K562 (cell line): Measurements from ENCODE around the gene ELL3. TPM values are rescaled to one million over a fixed set of nuclear protein-coding genes. Genes with fewer than 3 reads are reported as not detected.

Experiments
- ADNP ChIP-seq: fragments of 200-800 bp; sonication (Bioruptor generic); IDR thresholded peaks from 2 replicates; pipeline ENCODE4 v1.6.1; 2016; ENCODE audit warnings: missing genetic modification characterization, missing compliant biosample characterization
- CBX8 ChIP-seq: fragments of 200-600 bp; sonication (generic); IDR thresholded peaks from 2 replicates; pipeline ENCODE4 v1.6.1; 2012; ENCODE audit warnings: borderline replicate concordance, mixed run types, low read depth, mild to moderate bottlenecking, moderate library complexity, mixed read lengths, low read length, control low read depth, inconsistent platforms; ENCODE audit not compliant: poor library complexity, severe bottlenecking; ENCODE audit errors: extremely low read depth
- HMG20A ChIP-seq: fragments of 450-650 bp; formaldehyde crosslinking; conservative IDR thresholded peaks from 2 replicates; pipeline ENCODE4 v1.4.0; 2020; ENCODE audit warnings: mild to moderate bottlenecking, mixed read lengths
- HOXB6 ChIP-seq: fragments of 250-450 bp; sonication (Bioruptor Pico); IDR thresholded peaks from 2 replicates; pipeline ENCODE4 v1.5.1; 2022; ENCODE audit warnings: mild to moderate bottlenecking, borderline replicate concordance
- JUNB ChIP-seq: fragments of 450-650 bp; formaldehyde crosslinking; conservative IDR thresholded peaks from 2 replicates; pipeline ENCODE4 v1.4.0; 2020; ENCODE audit warnings: mild to moderate bottlenecking
- KDM1A ChIP-seq, 2 experiments: fragments of 450-650 bp; IDR thresholded peaks; 2 replicates each; pipeline ENCODE4 v1.6.1; 2016; ENCODE audit warnings: mild to moderate bottlenecking in 2 of 2
- LEF1 ChIP-seq: fragments of 450-650 bp; IDR thresholded peaks from 2 replicates; pipeline ENCODE4 v1.6.1; 2016; ENCODE audit warnings: mild to moderate bottlenecking
- MECOM ChIP-seq: fragments of 250-450 bp; sonication (Bioruptor Pico); IDR thresholded peaks from 2 replicates; pipeline ENCODE4 v1.8.0; 2022; ENCODE audit warnings: inconsistent platforms
- NFYB ChIP-seq: IDR thresholded peaks from 2 replicates; pipeline ENCODE4 v1.6.1; 2011; ENCODE audit warnings: mild to moderate bottlenecking, moderate library complexity; ENCODE audit not compliant: insufficient read length; ENCODE audit errors: extremely low read depth
- PCBP1 ChIP-seq: fragments of 200-400 bp; formaldehyde crosslinking; IDR thresholded peaks from 2 replicates; pipeline ENCODE4 v1.6.1; 2018; ENCODE audit warnings: mild to moderate bottlenecking, low read depth, low read length; ENCODE audit not compliant: poor library complexity, severe bottlenecking
- PHF21A ChIP-seq: fragments of 450-650 bp; IDR thresholded peaks from 2 replicates; pipeline ENCODE4 v1.6.1; 2017; ENCODE audit warnings: low read depth, borderline replicate concordance
- PHTF2 ChIP-seq: fragments of 250-450 bp; sonication (Bioruptor Pico); IDR thresholded peaks from 2 replicates; pipeline ENCODE4 v1.5.0; 2021; ENCODE audit warnings: mild to moderate bottlenecking
- POLR2AphosphoS2 ChIP-seq: IDR thresholded peaks from 2 replicates; pipeline ENCODE4 v1.6.1; 2012; ENCODE audit warnings: low read length, improper control_type of control experiment
- RBM17 ChIP-seq: fragments of 200-400 bp; formaldehyde crosslinking; IDR thresholded peaks from 2 replicates; pipeline ENCODE4 v1.6.1; 2017; ENCODE audit warnings: low read depth, mild to moderate bottlenecking, low read length, borderline replicate concordance
- RBM25 ChIP-seq: fragments of 200-400 bp; formaldehyde crosslinking; IDR thresholded peaks from 2 replicates; pipeline ENCODE4 v1.6.1; 2018; ENCODE audit warnings: low read length, low read depth, moderate library complexity; ENCODE audit not compliant: severe bottlenecking
- RBM39 ChIP-seq: fragments of 200-400 bp; formaldehyde crosslinking; optimal IDR thresholded peaks from 2 replicates; pipeline ENCODE3; 2018; ENCODE audit warnings: low read depth, low read length
- SAFB ChIP-seq: fragments of 200-400 bp; formaldehyde crosslinking; IDR thresholded peaks from 2 replicates; pipeline ENCODE4 v1.6.1; 2017; ENCODE audit warnings: low read depth, low read length, borderline replicate concordance
- SETDB1 ChIP-seq: IDR thresholded peaks from one replicate; pipeline ENCODE4 v1.6.1; 2012; ENCODE audit warnings: low read length, control low read depth, inconsistent platforms
- polyA plus RNA-seq, 8 experiments: library from polyadenylated mRNA; depleted of rRNA in 4 of 8; stranded (reverse) in 5 of 8; unstranded in 3 of 8; fragments of >200 nt; fragmentation: Nextera tagmentation in 2 of 8; fragmentation: Illumina TruSeq in 1 of 8; extraction: Ambion mirVana in 2 of 8; extraction: Trizol in 1 of 8; gene quantifications; 2 replicates each; pipeline versions ENCODE4 v1.2.1 to v1.2.3, GENCODE V29; 2011 to 2014; ENCODE audit warnings: inconsistent platforms in 1 of 8, missing spikeins in 1 of 8
- total RNA-seq, 7 experiments: library from RNA; depleted of rRNA in 6 of 7; stranded (reverse); fragments of >200 nt in 6 of 7; fragmentation: Illumina TruSeq in 2 of 7; extraction: Trizol in 2 of 7; gene quantifications; 2 replicates each; pipeline versions ENCODE4 v1.2.1 to v1.2.3, GENCODE V29; 2011 to 2021; ENCODE audit warnings: low replicate concordance in 1 of 7
- TF ChIP-seq, protein P1 (sequence below): sonication (generic); formaldehyde crosslinking; IDR thresholded peaks from 2 replicates; pipeline ENCODE4 v1.8.0; 2022; ENCODE audit warnings: missing genetic modification reagents, mild to moderate bottlenecking, borderline replicate concordance
- TF ChIP-seq, protein P2 (sequence below): fragments of 250-450 bp; sonication (Bioruptor Pico); IDR thresholded peaks from 2 replicates; pipeline ENCODE4 v1.6.1; 2021; ENCODE audit warnings: mild to moderate bottlenecking
- TF ChIP-seq, protein P3 (sequence below): fragments of 450-650 bp; formaldehyde crosslinking; IDR thresholded peaks from 2 replicates; pipeline ENCODE4 v1.4.0; 2020; ENCODE audit warnings: mild to moderate bottlenecking
- TF ChIP-seq, protein P4 (sequence below): sonication (generic); formaldehyde crosslinking; IDR thresholded peaks from 2 replicates; pipeline ENCODE4 v1.8.1; 2023; ENCODE audit warnings: mild to moderate bottlenecking, missing genetic modification reagents, moderate library complexity
- TF ChIP-seq, protein P5 (sequence below): fragments of 450-650 bp; IDR thresholded peaks from 2 replicates; pipeline ENCODE4 v1.7.0; 2016; ENCODE audit warnings: borderline replicate concordance

Gene ELL3
- total and polyA plus RNA-seq, 9 of the 15 experiments (the other 6 are each of a cell fraction or from before 2014, with no cell fraction given): 0.80 to 5.2 (median 2.6) TPM

DNA sequence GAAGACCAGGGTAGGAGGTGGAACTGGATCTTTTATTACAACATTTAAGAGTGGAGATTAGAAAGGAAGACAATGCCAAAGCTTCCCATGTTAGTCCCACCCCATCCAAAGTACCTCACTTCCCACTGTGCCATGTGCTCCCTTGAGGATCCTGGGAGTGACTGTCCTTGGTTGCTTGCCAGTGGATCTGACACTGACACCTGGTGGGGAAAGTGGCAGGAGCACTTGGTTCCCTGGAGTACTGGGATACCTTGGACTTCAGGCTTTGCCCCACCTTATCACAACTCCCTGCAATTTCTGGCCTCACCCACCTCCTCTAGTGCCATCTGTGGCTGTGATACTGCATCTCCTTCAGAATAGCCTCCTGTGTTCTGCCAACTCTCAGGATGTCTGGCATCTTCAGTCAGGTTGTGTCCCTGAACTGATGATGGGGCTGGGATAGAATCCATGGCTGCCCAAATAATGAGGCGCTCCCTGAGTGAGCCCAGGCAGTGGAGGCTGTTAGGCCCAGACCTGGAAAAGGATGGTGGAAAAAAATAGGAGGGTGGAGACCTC is 1.3 kb downstream of the ELL3 start (continued):
- TF ChIP-seq CBX8 (no peak), SAFB (no peak), POLR2AphosphoS2 (peak; percentile 71), RBM17 (no peak), HOXB6 (CRISPR knock-in tag) (no peak), RBM39 (peak; percentile 28), MECOM (CRISPR knock-in tag) (no peak), SETDB1 (no peak), PCBP1 (no peak), NFYB (no peak), KDM1A (IDR thresholded peaks at IDR 0.05) (no peak), LEF1 (no peak), ADNP (tag) (no peak), RBM25 (no peak), PHTF2 (CRISPR knock-in tag) (no peak), PHF21A (no peak), JUNB (CRISPR knock-in tag) (no peak), HMG20A (no peak)
- TF ChIP-seq, protein P1, sequence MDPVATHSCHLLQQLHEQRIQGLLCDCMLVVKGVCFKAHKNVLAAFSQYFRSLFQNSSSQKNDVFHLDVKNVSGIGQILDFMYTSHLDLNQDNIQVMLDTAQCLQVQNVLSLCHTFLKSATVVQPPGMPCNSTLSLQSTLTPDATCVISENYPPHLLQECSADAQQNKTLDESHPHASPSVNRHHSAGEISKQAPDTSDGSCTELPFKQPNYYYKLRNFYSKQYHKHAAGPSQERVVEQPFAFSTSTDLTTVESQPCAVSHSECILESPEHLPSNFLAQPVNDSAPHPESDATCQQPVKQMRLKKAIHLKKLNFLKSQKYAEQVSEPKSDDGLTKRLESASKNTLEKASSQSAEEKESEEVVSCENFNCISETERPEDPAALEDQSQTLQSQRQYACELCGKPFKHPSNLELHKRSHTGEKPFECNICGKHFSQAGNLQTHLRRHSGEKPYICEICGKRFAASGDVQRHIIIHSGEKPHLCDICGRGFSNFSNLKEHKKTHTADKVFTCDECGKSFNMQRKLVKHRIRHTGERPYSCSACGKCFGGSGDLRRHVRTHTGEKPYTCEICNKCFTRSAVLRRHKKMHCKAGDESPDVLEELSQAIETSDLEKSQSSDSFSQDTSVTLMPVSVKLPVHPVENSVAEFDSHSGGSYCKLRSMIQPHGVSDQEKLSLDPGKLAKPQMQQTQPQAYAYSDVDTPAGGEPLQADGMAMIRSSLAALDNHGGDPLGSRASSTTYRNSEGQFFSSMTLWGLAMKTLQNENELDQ (CRISPR knock-in tag): no peak
- TF ChIP-seq, protein P2, sequence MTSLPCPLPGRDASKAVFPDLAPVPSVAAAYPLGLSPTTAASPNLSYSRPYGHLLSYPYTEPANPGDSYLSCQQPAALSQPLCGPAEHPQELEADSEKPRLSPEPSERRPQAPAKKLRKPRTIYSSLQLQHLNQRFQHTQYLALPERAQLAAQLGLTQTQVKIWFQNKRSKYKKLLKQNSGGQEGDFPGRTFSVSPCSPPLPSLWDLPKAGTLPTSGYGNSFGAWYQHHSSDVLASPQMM: no peak
- TF ChIP-seq, protein P3, sequence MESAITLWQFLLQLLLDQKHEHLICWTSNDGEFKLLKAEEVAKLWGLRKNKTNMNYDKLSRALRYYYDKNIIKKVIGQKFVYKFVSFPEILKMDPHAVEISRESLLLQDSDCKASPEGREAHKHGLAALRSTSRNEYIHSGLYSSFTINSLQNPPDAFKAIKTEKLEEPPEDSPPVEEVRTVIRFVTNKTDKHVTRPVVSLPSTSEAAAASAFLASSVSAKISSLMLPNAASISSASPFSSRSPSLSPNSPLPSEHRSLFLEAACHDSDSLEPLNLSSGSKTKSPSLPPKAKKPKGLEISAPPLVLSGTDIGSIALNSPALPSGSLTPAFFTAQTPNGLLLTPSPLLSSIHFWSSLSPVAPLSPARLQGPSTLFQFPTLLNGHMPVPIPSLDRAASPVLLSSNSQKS (CRISPR knock-in tag): no peak
- TF ChIP-seq, protein P4, sequence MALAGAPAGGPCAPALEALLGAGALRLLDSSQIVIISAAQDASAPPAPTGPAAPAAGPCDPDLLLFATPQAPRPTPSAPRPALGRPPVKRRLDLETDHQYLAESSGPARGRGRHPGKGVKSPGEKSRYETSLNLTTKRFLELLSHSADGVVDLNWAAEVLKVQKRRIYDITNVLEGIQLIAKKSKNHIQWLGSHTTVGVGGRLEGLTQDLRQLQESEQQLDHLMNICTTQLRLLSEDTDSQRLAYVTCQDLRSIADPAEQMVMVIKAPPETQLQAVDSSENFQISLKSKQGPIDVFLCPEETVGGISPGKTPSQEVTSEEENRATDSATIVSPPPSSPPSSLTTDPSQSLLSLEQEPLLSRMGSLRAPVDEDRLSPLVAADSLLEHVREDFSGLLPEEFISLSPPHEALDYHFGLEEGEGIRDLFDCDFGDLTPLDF (CRISPR knock-in tag): no peak
- TF ChIP-seq, protein P5, sequence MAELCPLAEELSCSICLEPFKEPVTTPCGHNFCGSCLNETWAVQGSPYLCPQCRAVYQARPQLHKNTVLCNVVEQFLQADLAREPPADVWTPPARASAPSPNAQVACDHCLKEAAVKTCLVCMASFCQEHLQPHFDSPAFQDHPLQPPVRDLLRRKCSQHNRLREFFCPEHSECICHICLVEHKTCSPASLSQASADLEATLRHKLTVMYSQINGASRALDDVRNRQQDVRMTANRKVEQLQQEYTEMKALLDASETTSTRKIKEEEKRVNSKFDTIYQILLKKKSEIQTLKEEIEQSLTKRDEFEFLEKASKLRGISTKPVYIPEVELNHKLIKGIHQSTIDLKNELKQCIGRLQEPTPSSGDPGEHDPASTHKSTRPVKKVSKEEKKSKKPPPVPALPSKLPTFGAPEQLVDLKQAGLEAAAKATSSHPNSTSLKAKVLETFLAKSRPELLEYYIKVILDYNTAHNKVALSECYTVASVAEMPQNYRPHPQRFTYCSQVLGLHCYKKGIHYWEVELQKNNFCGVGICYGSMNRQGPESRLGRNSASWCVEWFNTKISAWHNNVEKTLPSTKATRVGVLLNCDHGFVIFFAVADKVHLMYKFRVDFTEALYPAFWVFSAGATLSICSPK: no peak
